Endothelial cell of umbilical vein (primary cell): Measurements from ENCODE around the gene CEP85L. TPM values are rescaled to one million over a fixed set of nuclear protein-coding genes. Genes with fewer than 3 reads are reported as not detected.

Source experiments
- Bru-seq: library from RNA; stranded (reverse); fragments of 400-500 nt; gene quantifications from one replicate; lab custom pipeline; 2021; lab: Mats Ljungman, UMichigan
- BruChase-seq, 2 experiments: library from RNA; stranded (reverse); fragments of 400-500 nt; gene quantifications; one replicate each; lab custom pipeline; 2021; lab: Mats Ljungman, UMichigan
- BruUV-seq: library from RNA; stranded (reverse); fragments of 400-500 nt; replicated peaks from 2 replicates; lab custom pipeline; 2021; lab: Mats Ljungman, UMichigan
- CTCF ChIA-PET: fragments of 300-600, 350-600 bp; sonication (Branson Sonifier 250); formaldehyde crosslinking; loops from one replicate; lab custom pipeline; 2021; ENCODE audit warnings: antibody characterized with exemption, inconsistent platforms; lab: Charles Lee
- POLR2A ChIA-PET: fragments of 300-600, 350-600 bp; sonication (Branson Sonifier 250); formaldehyde crosslinking; loops from one replicate; lab custom pipeline; 2021; ENCODE audit warnings: antibody characterized with exemption, inconsistent platforms; lab: Charles Lee
- DNase-seq: peaks from one replicate; pipeline ENCODE4 v3.0.0-alpha.2; 2011; ENCODE audit warnings: low read depth, low spot score
- FAIRE-seq: peaks from 2 replicates; lab custom pipeline; 2011; peaks lifted over from hg19 to GRCh38; lab: Jason Lieb, UNC
- H2AFZ ChIP-seq: 2 replicates; pipeline ENCODE4 v1.6.0; 2012; ENCODE audit warnings: low read depth, low read length, control low read depth, inconsistent platforms
- H3K27ac ChIP-seq: 2 replicates; pipeline ENCODE4 v1.5.1; 2011; ENCODE audit warnings: low read depth, mild to moderate bottlenecking, control low read depth, low read length, moderate library complexity; ENCODE audit not compliant: insufficient read depth
- H3K27me3 ChIP-seq, 2 experiments: 2 replicates each; pipeline versions ENCODE4 v1.6.0 to v1.6.1; 2011; ENCODE audit warnings: low read length in 2 of 2, mixed read lengths in 1 of 2; ENCODE audit not compliant: control insufficient read depth in 2 of 2, insufficient read depth in 2 of 2
- H3K36me3 ChIP-seq, 2 experiments: 2 replicates in 1 of 2; 3 replicates in 1 of 2; pipeline ENCODE4 v1.5.1; 2011; ENCODE audit warnings: low read length in 2 of 2, mild to moderate bottlenecking in 1 of 2, moderate library complexity in 1 of 2; ENCODE audit not compliant: control insufficient read depth in 2 of 2, insufficient read depth in 2 of 2; ENCODE audit errors: extremely low read depth in 1 of 2
- H3K4me1 ChIP-seq: 3 replicates; pipeline ENCODE4 v1.5.1; 2011; ENCODE audit warnings: mild to moderate bottlenecking, low read length; ENCODE audit not compliant: control insufficient read depth, insufficient read depth; ENCODE audit errors: extremely low read depth
- H3K4me2 ChIP-seq: 2 replicates; pipeline ENCODE4 v1.6.1; 2011; ENCODE audit warnings: low read length, control low read depth, mixed read lengths; ENCODE audit not compliant: insufficient read depth
- H3K4me3 ChIP-seq, 3 experiments: fragments of 200-600 bp in 1 of 3; sonication (generic), shearing (Covaris generic) in 1 of 3; replicated peaks in 1 of 3; 2 replicates each; pipeline ENCODE4 v1.5.1; 2011 to 2016; ENCODE audit warnings: control low read depth in 3 of 3, low read length in 3 of 3, mild to moderate bottlenecking in 2 of 3, inconsistent platforms in 1 of 3, low read depth in 1 of 3, moderate library complexity in 1 of 3; ENCODE audit not compliant: insufficient read depth in 1 of 3
- H3K79me2 ChIP-seq: 2 replicates; pipeline ENCODE4 v1.6.0; 2012; ENCODE audit warnings: low read length, inconsistent platforms; ENCODE audit not compliant: control insufficient read depth, insufficient read depth
- H3K9ac ChIP-seq: replicated peaks from 2 replicates; pipeline ENCODE3; 2011; ENCODE audit warnings: low read length, control low read depth; ENCODE audit not compliant: insufficient read depth; ENCODE audit errors: extremely low read depth
- H3K9me1 ChIP-seq: replicated peaks from 3 replicates; pipeline ENCODE4 v1.6.0; 2011; ENCODE audit warnings: mild to moderate bottlenecking, low read length; ENCODE audit not compliant: control insufficient read depth, insufficient read depth; ENCODE audit errors: extremely low read depth
- H3K9me3 ChIP-seq: replicated peaks from 2 replicates; pipeline ENCODE4 v1.5.1; 2012; ENCODE audit warnings: low read length, inconsistent platforms; ENCODE audit not compliant: control insufficient read depth, insufficient read depth
- H4K20me1 ChIP-seq: replicated peaks from 2 replicates; pipeline ENCODE3; 2011; ENCODE audit warnings: mild to moderate bottlenecking, low read length; ENCODE audit not compliant: control insufficient read depth, insufficient read depth; ENCODE audit errors: extremely low read depth
- EZH2 ChIP-seq: IDR thresholded peaks from 2 replicates; pipeline ENCODE4 v1.6.1; 2012; ENCODE audit warnings: borderline replicate concordance, low read depth, mild to moderate bottlenecking, moderate library complexity, low read length, inconsistent platforms; ENCODE audit not compliant: severe bottlenecking
- FOS ChIP-seq: IDR thresholded peaks from 2 replicates; pipeline ENCODE4 v1.6.1; 2011; ENCODE audit warnings: mild to moderate bottlenecking, low read length, moderate library complexity, borderline replicate concordance; ENCODE audit not compliant: insufficient read depth
- GATA2 ChIP-seq: IDR thresholded peaks from 2 replicates; pipeline ENCODE4 v1.7.0; 2011; ENCODE audit warnings: low read depth, mild to moderate bottlenecking, moderate library complexity, mixed read lengths, low read length; ENCODE audit not compliant: insufficient read length, insufficient read depth
- JUN ChIP-seq: IDR thresholded peaks from 2 replicates; pipeline ENCODE4 v1.6.1; 2011; ENCODE audit warnings: borderline replicate concordance, low read depth; ENCODE audit not compliant: insufficient read length, insufficient read depth
- MYC ChIP-seq: IDR thresholded peaks from one replicate; pipeline ENCODE4 v1.6.1; 2011; ENCODE audit warnings: mild to moderate bottlenecking, low read depth, low read length
- POLR2A ChIP-seq: IDR thresholded peaks from 2 replicates; pipeline ENCODE4 v1.6.1; 2012; ENCODE audit warnings: low read depth, mild to moderate bottlenecking, control low read depth, low read length
- POLR2AphosphoS5 ChIP-seq: IDR thresholded peaks from 2 replicates; pipeline ENCODE4 v1.6.1; 2012; ENCODE audit warnings: low read depth, mild to moderate bottlenecking, control low read depth, low read length, moderate library complexity; ENCODE audit not compliant: insufficient read depth
- dilution Hi-C: fragments of 300-500 bp; cut with MboI; formaldehyde crosslinking; loops from one replicate; pipeline ENCODE4 v1.15.0; 2019; ENCODE audit warnings: low sequenced_read_pairs; ENCODE audit not compliant: extremely low pct_ligation_motif_present
- intact Hi-C: fragments of 100-400 bp; cut with micrococcal nuclease; formaldehyde crosslinking; loops from one replicate; pipeline ENCODE4 v1.10.0; 2022
- long read RNA-seq: library from polyadenylated mRNA; stranded (forward); transcript quantifications from one replicate; pipeline ENCODE4 v2.0.0, GENCODE V29; 2021
- polyA minus RNA-seq, 3 experiments: library from RNA; depleted of rRNA, polyadenylated mRNA; stranded (reverse); fragments of >200 nt; gene quantifications; 1 replicate in 1 of 3; 2 replicates in 2 of 3; pipeline ENCODE4 v1.2.3, GENCODE V29; 2011
- polyA plus RNA-seq, 4 experiments: library from polyadenylated mRNA; depleted of rRNA in 3 of 4; stranded (reverse) in 3 of 4; unstranded in 1 of 4; fragments of >200 nt; gene quantifications; 2 replicates each; pipeline versions ENCODE4 v1.2.1 to v1.2.3, GENCODE V29; 2011 to 2012; ENCODE audit warnings: missing spikeins in 1 of 4
- total RNA-seq: library from RNA; stranded (reverse); gene quantifications from 2 replicates; pipeline ENCODE4 v1.2.3, GENCODE V29; 2021
- TF ChIP-seq, protein P1 (sequence below), 2 donors: IDR thresholded peaks; 1 replicate in 1 of 2; 2 replicates in 1 of 2; pipeline ENCODE4 v1.5.1; 2011; ENCODE audit warnings: low read length in 2 of 2, mild to moderate bottlenecking in 2 of 2, moderate library complexity in 2 of 2, control low read depth in 1 of 2, inconsistent platforms in 1 of 2, low read depth in 1 of 2; ENCODE audit not compliant: insufficient read depth in 1 of 2; ENCODE audit errors: extremely low read depth in 1 of 2
- TF ChIP-seq, protein P2 (sequence below): IDR thresholded peaks from 2 replicates; pipeline ENCODE4 v1.6.1; 2011; ENCODE audit not compliant: insufficient read depth, insufficient read length

CEP85L gene
- total RNA-seq: 9.2 and 12.0 TPM in 2 replicates
- polyA plus RNA-seq: 1.5 and 1.8 TPM in 2 replicates
- 1.4 and 1.5 TPM in 2 replicates for polyA plus RNA-seq (2011; cell fraction: cytosol; rRNA removed)
- polyA plus RNA-seq (2011; cell fraction: nucleus; rRNA removed): 7.0 and 8.0 TPM in 2 replicates
- polyA plus RNA-seq (2012): 4.2 and 4.9 TPM in 2 replicates
- 38.8 and 44.9 TPM in 2 replicates for polyA minus RNA-seq
- polyA minus RNA-seq (2011; cell fraction: cytosol; rRNA and poly(A)+ RNA removed): 2.3 TPM
- polyA minus RNA-seq (2011; cell fraction: nucleus; rRNA and poly(A)+ RNA removed): 67.2 and 142 TPM in 2 replicates
- Bru-seq, nascent RNA: percentile 80 among the genes with signal in this experiment
- percentile 60 among the genes with signal in this experiment for BruChase-seq, experiment 1, labeled RNA remaining after a 6-hour chase
- BruChase-seq, experiment 2, labeled RNA remaining after a 2-hour chase: percentile 66 among the genes with signal in this experiment
- long read RNA-seq, full-length matches to known transcripts: 2 of 9 reads
- long read RNA-seq, partial matches to known transcripts: 3 of 9 reads
- long read RNA-seq, other reads (novel, unspliced or antisense): 4 of 9 reads

DNA sequence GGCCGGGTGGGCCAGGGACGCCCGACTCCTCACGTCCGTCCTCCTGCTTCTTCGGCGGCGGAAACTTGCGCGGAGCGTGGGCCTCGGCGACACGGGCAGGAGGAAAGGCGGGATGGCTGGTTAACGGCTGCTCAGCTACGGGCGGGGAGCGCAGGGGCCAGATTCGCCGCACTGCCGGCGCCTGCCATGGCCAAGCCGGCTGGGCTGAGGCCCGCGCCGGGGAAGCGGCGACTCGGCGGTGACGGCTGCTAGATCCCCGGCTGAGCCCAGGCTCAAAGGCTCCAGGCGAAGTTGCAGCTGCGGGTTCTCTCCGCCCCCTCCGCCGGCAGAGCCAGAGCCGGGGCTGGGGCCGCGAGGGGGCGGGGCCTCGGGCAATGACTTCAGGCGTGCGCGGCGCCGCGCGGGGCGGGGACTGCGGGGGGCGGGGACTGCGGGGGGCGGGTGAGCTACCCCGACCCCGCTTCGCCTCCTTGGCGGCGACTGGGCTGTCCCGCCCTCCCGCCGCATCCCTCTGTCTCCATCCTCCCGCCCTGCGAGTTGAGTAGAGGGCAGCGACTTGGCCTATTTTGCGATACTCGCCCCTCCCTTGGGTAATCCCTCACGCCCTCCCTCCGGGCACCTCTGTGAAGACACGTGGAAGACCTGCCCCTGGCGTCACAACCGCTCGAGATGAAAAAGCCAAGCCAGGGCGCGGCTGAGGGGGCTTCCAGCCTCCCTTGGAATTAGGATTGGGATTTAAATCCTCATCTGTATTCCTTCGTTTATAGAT lies at the start of gene CEP85L:
TSS of gene CEP85L (minus strand) at position 310 of the 769 bp plus-strand sequence. CDS start 322 bp downstream, outside the sequence.
- peak within 1 kb of the TSS; percentile 99 for H2AFZ ChIP-seq
- ChIA-PET CTCF (interaction anchor here (0.9 to 1.5 kb wide), 8 partner anchors 8 to 368 kb away, joined by 3 to 9 read pairs (median 3); partner anchors contain the start of gene ASF1A), POLR2A (interaction anchor here (0.6 to 1.3 kb wide), 3 partner anchors 8 to 58 kb away, joined by 3 to 11 read pairs (median 3); no protein-coding TSS in a partner anchor)
- FAIRE-seq: peak; percentile 76
- dilution Hi-C loops (no loop called here), intact Hi-C loops (loop anchor here (1.0 to 5.0 kb wide), 6 partner anchors 58 to 284 kb away; partner anchors contain the start of genes ASF1A and MCM9)
- no peaks in the 10 kb centered on the region for H3K9me3 ChIP-seq
- peak within 1 kb of the TSS; percentile 98 for H3K4me2 ChIP-seq
- peak within 1 kb of the TSS; percentile 99 for H3K9ac ChIP-seq
- no peaks in the 10 kb centered on the region for H3K27me3 ChIP-seq
- peak; percentile 90 for DNase-seq
- peak within 1 kb of the TSS; percentile 95 for H3K27ac ChIP-seq
- no TSS peak for BruUV-seq
- no peaks in the 10 kb centered on the region for H4K20me1 ChIP-seq
- H3K4me1 ChIP-seq: peaks cover 21% of the 10 kb centered on the region
- H3K9me1 ChIP-seq: no peaks in the 10 kb centered on the region
- H3K4me3 ChIP-seq: peak within 1 kb of the TSS; percentile 57 to 98 (median 93)
- TF ChIP-seq POLR2A (peak; percentile 84), POLR2AphosphoS5 (peak; percentile 82), JUN (no peak), MYC (no peak), GATA2 (no peak), FOS (no peak), EZH2 (no peak)
- TF ChIP-seq, protein P1, sequence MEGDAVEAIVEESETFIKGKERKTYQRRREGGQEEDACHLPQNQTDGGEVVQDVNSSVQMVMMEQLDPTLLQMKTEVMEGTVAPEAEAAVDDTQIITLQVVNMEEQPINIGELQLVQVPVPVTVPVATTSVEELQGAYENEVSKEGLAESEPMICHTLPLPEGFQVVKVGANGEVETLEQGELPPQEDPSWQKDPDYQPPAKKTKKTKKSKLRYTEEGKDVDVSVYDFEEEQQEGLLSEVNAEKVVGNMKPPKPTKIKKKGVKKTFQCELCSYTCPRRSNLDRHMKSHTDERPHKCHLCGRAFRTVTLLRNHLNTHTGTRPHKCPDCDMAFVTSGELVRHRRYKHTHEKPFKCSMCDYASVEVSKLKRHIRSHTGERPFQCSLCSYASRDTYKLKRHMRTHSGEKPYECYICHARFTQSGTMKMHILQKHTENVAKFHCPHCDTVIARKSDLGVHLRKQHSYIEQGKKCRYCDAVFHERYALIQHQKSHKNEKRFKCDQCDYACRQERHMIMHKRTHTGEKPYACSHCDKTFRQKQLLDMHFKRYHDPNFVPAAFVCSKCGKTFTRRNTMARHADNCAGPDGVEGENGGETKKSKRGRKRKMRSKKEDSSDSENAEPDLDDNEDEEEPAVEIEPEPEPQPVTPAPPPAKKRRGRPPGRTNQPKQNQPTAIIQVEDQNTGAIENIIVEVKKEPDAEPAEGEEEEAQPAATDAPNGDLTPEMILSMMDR (IDR thresholded peaks at IDR 0.05; ENCODE audit: extremely low read depth in 1 of 2, insufficient read depth in 1 of 2, low read depth in 1 of 2, low read length in 2 of 2): no peak
- TF ChIP-seq, protein P2, sequence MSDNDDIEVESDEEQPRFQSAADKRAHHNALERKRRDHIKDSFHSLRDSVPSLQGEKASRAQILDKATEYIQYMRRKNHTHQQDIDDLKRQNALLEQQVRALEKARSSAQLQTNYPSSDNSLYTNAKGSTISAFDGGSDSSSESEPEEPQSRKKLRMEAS: peak; percentile 35
- peaks cover 48% of the 10 kb centered on the region for H3K79me2 ChIP-seq
- no peaks in the 10 kb centered on the region for H3K36me3 ChIP-seq
